ENCODE measurements around the gene FHIP1A. TPM values are rescaled to one million over a fixed set of nuclear protein-coding genes. Genes with fewer than 3 reads are reported as not detected.
A peak's percentile ranks its signal among the peaks of the same experiment; 100 is the strongest.
"Not testable (repeated sequence)": the region's sequence is repeated elsewhere in the genome, so short reads cannot be mapped to it uniquely, and the experiment has no call there.

FHIP1A gene
- total and polyA plus RNA-seq, 2 experiments from 2014 or later = 0.11 TPM; not detected in 1

GRCh38 chr4:151362404-151363164 lies 46.4 kb upstream of the FHIP1A start:
- TF ChIP-seq EZH2phosphoT487 (IDR thresholded peaks at IDR 0.05; ENCODE audit: insufficient read depth, low read depth) = no peak
- TF ChIP-seq EZH2 (IDR thresholded peaks at IDR 0.05; ENCODE audit: insufficient read depth, poor library complexity, severe bottlenecking) = no peak
- H3K79me2 ChIP-seq (ENCODE audit: insufficient read depth) = no peaks in the 10 kb centered on the region
- no peaks in the 10 kb centered on the region for H3K9me3 ChIP-seq (ENCODE audit: low read depth)
- 36 to 45% methylated on average over 11 to 14 of the region's 14 CpGs for WGBS, 2 experiments (ENCODE audit: low coverage in 1 of 2, low lambda C conversion rate in 2 of 2, missing lambda C conversion rate in 2 of 2)
- H2AFZ ChIP-seq = peak overlapping the region; percentile 80
- no peaks in the 10 kb centered on the region for H3K36me3 ChIP-seq (ENCODE audit: low read depth)
- H3K4me2 ChIP-seq (ENCODE audit: unreplicated experiment) = no peak overlapping the region
- H3K27me3 ChIP-seq (replicated peaks; ENCODE audit: insufficient read depth) = no peaks in the 10 kb centered on the region
- no peak overlapping the region for H3K9ac ChIP-seq
- no peaks in the 10 kb centered on the region for H3F3A ChIP-seq (ENCODE audit: insufficient read depth)
- no peak overlapping the region for H3K27ac ChIP-seq
- no peaks in the 10 kb centered on the region for H4K20me1 ChIP-seq (ENCODE audit: insufficient read depth)
- no peak overlapping the region for H3K4me3 ChIP-seq
- H3K4me1 ChIP-seq (ENCODE audit: insufficient read depth) = no peaks in the 10 kb centered on the region
- in situ Hi-C loops (cut with MboI) = loop anchor here (25.0 kb wide), 2 partner anchors 250 to 1025 kb away; no protein-coding TSS in a partner anchor
- no peaks in the 10 kb centered on the region for H3K9me2 ChIP-seq (ENCODE audit: insufficient read depth)
- DNase-seq = peak; percentile 90

DNA sequence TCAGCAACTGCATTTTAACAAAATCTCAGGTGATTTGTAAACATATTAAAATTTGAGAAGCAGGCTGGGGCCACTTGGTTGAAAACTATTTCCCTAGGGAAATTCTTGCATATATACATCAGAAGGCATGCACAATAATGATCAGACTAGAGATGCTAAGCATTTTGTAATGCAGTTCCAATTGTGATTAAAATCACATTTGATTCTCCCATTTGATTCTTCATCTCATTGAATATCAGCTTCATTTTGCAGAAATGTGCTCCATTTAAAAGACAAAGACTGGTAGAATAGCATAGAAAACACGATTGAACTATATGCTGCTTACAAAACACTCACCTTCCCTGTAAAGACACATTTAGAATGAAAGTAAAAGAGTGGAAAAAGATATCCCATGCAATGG lies 32.4 kb upstream of the FHIP1A start:
- 58 to 63% methylated on average over 1 of the region's 1 CpG for WGBS, 2 experiments (ENCODE audit: low coverage in 1 of 2, low lambda C conversion rate in 2 of 2, missing lambda C conversion rate in 2 of 2)
- in situ Hi-C loops (cut with MboI) = no loop called here

DNA sequence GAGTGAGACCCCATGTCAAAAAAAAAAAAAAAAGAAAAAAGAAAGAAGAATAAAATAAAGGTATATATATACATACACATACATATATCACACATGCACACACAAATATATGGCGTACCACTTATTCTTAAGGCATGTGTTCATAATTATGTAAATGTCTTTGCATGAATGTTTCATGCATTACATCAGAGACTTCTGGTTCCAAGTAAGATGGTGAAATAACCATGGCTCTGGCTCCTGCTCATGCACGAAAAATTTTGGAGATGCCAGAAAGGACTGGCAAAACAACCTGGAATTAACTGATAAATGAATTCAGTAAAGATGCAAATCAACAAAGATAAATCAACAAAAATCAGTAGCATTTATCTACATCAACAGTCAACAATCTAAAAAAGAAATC lies 19.7 kb upstream of the FHIP1A start:
- H3F3A ChIP-seq (ENCODE audit: insufficient read depth) = no peaks in the 10 kb centered on the region
- H4K20me1 ChIP-seq (ENCODE audit: insufficient read depth) = no peaks in the 10 kb centered on the region
- H3K79me2 ChIP-seq (ENCODE audit: insufficient read depth) = no peaks in the 10 kb centered on the region
- no peak overlapping the region for H2AFZ ChIP-seq
- H3K4me3 ChIP-seq = no peak overlapping the region
- H3K4me1 ChIP-seq (ENCODE audit: insufficient read depth) = peaks cover 9% of the 10 kb centered on the region; the same call in 1 of the 2 replicates
- DNase-seq = peak; percentile 85
- H3K4me2 ChIP-seq (ENCODE audit: unreplicated experiment) = no peak overlapping the region
- WGBS, 2 experiments (ENCODE audit: low coverage in 1 of 2, low lambda C conversion rate in 2 of 2, missing lambda C conversion rate in 2 of 2) = 5 to 26% methylated on average over 2 of the region's 2 CpGs
- in situ Hi-C loops (cut with MboI) = no loop called here
- H3K9ac ChIP-seq = no peak overlapping the region
- no peaks in the 10 kb centered on the region for H3K9me2 ChIP-seq (ENCODE audit: insufficient read depth)
- no peaks in the 10 kb centered on the region for H3K36me3 ChIP-seq (ENCODE audit: low read depth)
- H3K9me3 ChIP-seq (ENCODE audit: low read depth) = no peaks in the 10 kb centered on the region
- no peak overlapping the region for H3K27ac ChIP-seq
- H3K27me3 ChIP-seq (replicated peaks; ENCODE audit: insufficient read depth) = no peaks in the 10 kb centered on the region
- TF ChIP-seq EZH2phosphoT487 (IDR thresholded peaks at IDR 0.05; ENCODE audit: insufficient read depth, low read depth) (no peak), EZH2 (IDR thresholded peaks at IDR 0.05; ENCODE audit: insufficient read depth, poor library complexity, severe bottlenecking) (no peak)

More for the DNA sequence above, 32.4 kb upstream of the FHIP1A start:
- Histone ChIP-seq H3F3A (ENCODE audit: insufficient read depth) (no peaks in the 10 kb centered on the region), H4K20me1 (ENCODE audit: insufficient read depth) (no peaks in the 10 kb centered on the region), H3K36me3 (ENCODE audit: low read depth) (no peaks in the 10 kb centered on the region), H3K27me3 (replicated peaks; ENCODE audit: insufficient read depth) (no peaks in the 10 kb centered on the region), H3K4me2 (ENCODE audit: unreplicated experiment) (no peak overlapping the region), H3K9me3 (ENCODE audit: low read depth) (no peaks in the 10 kb centered on the region), H3K4me3 (no peak overlapping the region), H3K27ac (no peak overlapping the region), H2AFZ (no peak overlapping the region), H3K9ac (no peak overlapping the region), H3K9me2 (ENCODE audit: insufficient read depth) (no peaks in the 10 kb centered on the region), H3K4me1 (ENCODE audit: insufficient read depth) (no peaks in the 10 kb centered on the region), H3K79me2 (ENCODE audit: insufficient read depth) (no peaks in the 10 kb centered on the region)
- no peak for TF ChIP-seq EZH2 (IDR thresholded peaks at IDR 0.05; ENCODE audit: insufficient read depth, poor library complexity, severe bottlenecking)
- no peak for TF ChIP-seq EZH2phosphoT487 (IDR thresholded peaks at IDR 0.05; ENCODE audit: insufficient read depth, low read depth)
- DNase-seq = no peak

- H3K27me3 ChIP-seq (replicated peaks; ENCODE audit: insufficient read depth); H3K4me3 ChIP-seq; H3K9me2 ChIP-seq (ENCODE audit: insufficient read depth); H3K36me3 ChIP-seq (ENCODE audit: low read depth); H4K20me1 ChIP-seq (ENCODE audit: insufficient read depth); H3F3A ChIP-seq (ENCODE audit: insufficient read depth); H3K9ac ChIP-seq; in situ Hi-C loops (cut with MboI); H3K4me1 ChIP-seq (ENCODE audit: insufficient read depth); H3K27ac ChIP-seq; H2AFZ ChIP-seq; H3K79me2 ChIP-seq (ENCODE audit: insufficient read depth); DNase-seq; H3K9me3 ChIP-seq (ENCODE audit: low read depth); H3K4me2 ChIP-seq (ENCODE audit: unreplicated experiment): not testable (repeated sequence)
- 52% methylated on average over 2 of the region's 2 CpGs; no CpG with 5 or more reads in 1 of the 2 experiments for WGBS, 2 experiments (ENCODE audit: low coverage in 1 of 2, low lambda C conversion rate in 2 of 2, missing lambda C conversion rate in 2 of 2)
Observed at GRCh38 chr4:151389799-151390198, 19.2 kb upstream of the FHIP1A start.

DNA sequence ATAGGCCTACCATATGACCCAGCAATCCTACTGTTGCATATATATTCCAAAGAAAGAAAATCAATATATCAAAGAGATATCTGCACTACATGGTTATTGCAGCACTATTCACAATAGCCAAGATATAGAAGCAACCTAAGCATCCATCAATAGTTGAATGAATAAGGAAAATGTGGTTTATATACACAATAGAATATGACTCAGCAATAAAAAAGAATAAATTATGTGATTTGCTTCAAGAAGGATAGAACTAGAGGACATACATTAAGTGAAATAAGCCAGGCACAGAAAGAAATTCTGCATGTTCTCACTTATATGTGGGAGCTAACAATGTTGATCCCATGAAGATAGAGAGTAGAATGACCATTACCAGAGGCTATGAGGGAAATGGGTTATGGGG lies 13.1 kb upstream of the FHIP1A start:
- in situ Hi-C loops (cut with MboI) = no loop called here
- H3K9me3 ChIP-seq (ENCODE audit: low read depth) = no peaks in the 10 kb centered on the region
- no peak for DNase-seq
- H3K4me3 ChIP-seq = no peak overlapping the region
- H3K36me3 ChIP-seq (ENCODE audit: low read depth) = no peaks in the 10 kb centered on the region
- no peaks in the 10 kb centered on the region for H3F3A ChIP-seq (ENCODE audit: insufficient read depth)
- no peaks in the 10 kb centered on the region for H3K79me2 ChIP-seq (ENCODE audit: insufficient read depth)
- no peak overlapping the region for H2AFZ ChIP-seq
- no peak for TF ChIP-seq EZH2phosphoT487 (IDR thresholded peaks at IDR 0.05; ENCODE audit: insufficient read depth, low read depth)
- no peak for TF ChIP-seq EZH2 (IDR thresholded peaks at IDR 0.05; ENCODE audit: insufficient read depth, poor library complexity, severe bottlenecking)
- no peak overlapping the region for H3K9ac ChIP-seq
- no peak overlapping the region for H3K4me2 ChIP-seq (ENCODE audit: unreplicated experiment)
- no peaks in the 10 kb centered on the region for H3K4me1 ChIP-seq (ENCODE audit: insufficient read depth)
- H3K27ac ChIP-seq = no peak overlapping the region
- H3K27me3 ChIP-seq (replicated peaks; ENCODE audit: insufficient read depth) = no peaks in the 10 kb centered on the region
- H4K20me1 ChIP-seq (ENCODE audit: insufficient read depth) = no peaks in the 10 kb centered on the region
- no peaks in the 10 kb centered on the region for H3K9me2 ChIP-seq (ENCODE audit: insufficient read depth)

All from GM23248 (cell line).